ENCODE data around the gene FABP1. TPM values are rescaled to one million over a fixed set of nuclear protein-coding genes. Genes with fewer than 3 reads are reported as not detected.

FABP1 gene
- total RNA-seq, 1 experiment from 2014 or later = not detected

DNA sequence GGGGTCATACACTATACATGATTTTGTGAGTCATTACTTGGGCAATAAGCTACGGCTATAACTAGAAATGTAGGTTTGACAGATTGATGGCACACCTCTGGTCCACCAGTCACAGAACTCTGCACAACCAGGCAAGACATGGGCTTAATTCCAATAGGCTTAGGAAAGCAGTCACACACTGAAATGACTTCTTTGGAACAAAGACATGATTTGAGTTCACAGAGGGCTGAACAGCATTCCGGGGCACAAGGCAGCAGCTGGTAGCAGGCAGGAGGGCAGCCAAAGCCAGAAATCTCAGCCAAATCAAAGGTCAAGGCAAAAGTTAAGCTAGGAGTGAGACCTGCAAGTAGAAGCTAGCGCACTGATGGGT lies 27.4 kb downstream of the FABP1 start:
- no peak overlapping the region for H3K4me3 ChIP-seq (ENCODE audit: low read length)
- no peak for DNase-seq
- TF ChIP-seq, protein P1, sequence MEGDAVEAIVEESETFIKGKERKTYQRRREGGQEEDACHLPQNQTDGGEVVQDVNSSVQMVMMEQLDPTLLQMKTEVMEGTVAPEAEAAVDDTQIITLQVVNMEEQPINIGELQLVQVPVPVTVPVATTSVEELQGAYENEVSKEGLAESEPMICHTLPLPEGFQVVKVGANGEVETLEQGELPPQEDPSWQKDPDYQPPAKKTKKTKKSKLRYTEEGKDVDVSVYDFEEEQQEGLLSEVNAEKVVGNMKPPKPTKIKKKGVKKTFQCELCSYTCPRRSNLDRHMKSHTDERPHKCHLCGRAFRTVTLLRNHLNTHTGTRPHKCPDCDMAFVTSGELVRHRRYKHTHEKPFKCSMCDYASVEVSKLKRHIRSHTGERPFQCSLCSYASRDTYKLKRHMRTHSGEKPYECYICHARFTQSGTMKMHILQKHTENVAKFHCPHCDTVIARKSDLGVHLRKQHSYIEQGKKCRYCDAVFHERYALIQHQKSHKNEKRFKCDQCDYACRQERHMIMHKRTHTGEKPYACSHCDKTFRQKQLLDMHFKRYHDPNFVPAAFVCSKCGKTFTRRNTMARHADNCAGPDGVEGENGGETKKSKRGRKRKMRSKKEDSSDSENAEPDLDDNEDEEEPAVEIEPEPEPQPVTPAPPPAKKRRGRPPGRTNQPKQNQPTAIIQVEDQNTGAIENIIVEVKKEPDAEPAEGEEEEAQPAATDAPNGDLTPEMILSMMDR (conservative IDR thresholded peaks at IDR 0.05; ENCODE audit: low read depth, low read length) = no peak
- TF ChIP-seq EZH2phosphoT487 (IDR thresholded peaks at IDR 0.05; ENCODE audit: borderline replicate concordance, low read length) = no peak
- TF ChIP-seq EZH2 (IDR thresholded peaks at IDR 0.05; ENCODE audit: low read length, unreplicated experiment) = no peak
- H3K9ac ChIP-seq (ENCODE audit: low read length) = no peak overlapping the region
- BruUV-seq (replicated peaks) = no TSS peak
- H3F3A ChIP-seq (ENCODE audit: low read length, unreplicated experiment) = no peaks in the 10 kb centered on the region
- CTCF ChIA-PET = no interaction called here
- no peaks in the 10 kb centered on the region for H4K20me1 ChIP-seq (ENCODE audit: low read length)
- no peak overlapping the region for H2AFZ ChIP-seq (ENCODE audit: low read length)
- no peak overlapping the region for H3K4me2 ChIP-seq (ENCODE audit: low read length)
- intact Hi-C loops (cut with micrococcal nuclease) = no loop called here
- no peaks in the 10 kb centered on the region for H3K36me3 ChIP-seq (ENCODE audit: low read depth, low read length)
- no peaks in the 10 kb centered on the region for H3K9me2 ChIP-seq (replicated peaks; ENCODE audit: low read length)
- peaks cover 71% of the 10 kb centered on the region for H3K27me3 ChIP-seq (ENCODE audit: low read length)
- POLR2A ChIA-PET (ENCODE audit: unreplicated experiment) = no interaction called here
- no peaks in the 10 kb centered on the region for H3K79me2 ChIP-seq (ENCODE audit: low read length)
- no peaks in the 10 kb centered on the region for H3K9me3 ChIP-seq (ENCODE audit: low read length)
- no peak overlapping the region for H3K27ac ChIP-seq (ENCODE audit: low read length)
- no peak for ATAC-seq
- H3K4me1 ChIP-seq (ENCODE audit: insufficient read depth, low read length) = no peaks in the 10 kb centered on the region

DNA sequence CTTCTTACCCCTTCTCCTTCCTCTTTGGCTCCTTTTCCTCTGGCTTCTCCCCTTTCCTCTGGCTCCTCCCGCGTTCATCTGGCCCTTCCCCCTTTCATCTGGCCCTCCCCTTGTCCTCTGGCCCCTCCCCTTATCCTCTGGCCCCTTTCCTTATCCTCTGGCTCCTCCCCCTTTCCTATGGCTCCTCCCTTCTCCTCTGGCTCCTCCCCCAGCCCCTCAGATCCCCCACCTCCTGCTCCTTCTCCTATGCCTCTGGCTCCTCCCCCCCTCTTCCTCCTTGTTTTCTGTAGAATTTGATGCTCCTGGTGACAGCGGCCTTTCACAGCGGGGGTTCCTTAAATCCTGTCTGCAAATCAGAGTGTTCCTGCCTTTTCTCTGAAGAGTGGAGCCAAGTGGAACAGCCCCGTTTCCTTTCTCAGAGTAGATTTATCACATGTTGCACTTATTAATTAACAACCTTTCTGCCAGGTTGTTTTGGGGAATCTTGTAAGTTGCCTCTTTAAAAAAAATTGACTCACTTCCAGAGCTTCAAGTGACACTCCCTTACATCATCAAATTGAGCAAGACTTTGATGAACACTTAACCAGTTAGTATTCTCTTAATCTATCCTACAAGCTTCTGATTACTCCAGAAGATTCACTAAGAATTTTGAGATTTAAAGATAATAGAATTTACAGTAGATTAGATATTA lies 27.9 kb downstream of the FABP1 start:
- H3K9me2 ChIP-seq (replicated peaks; ENCODE audit: low read length) = no peaks in the 10 kb centered on the region
- no peak for TF ChIP-seq EZH2phosphoT487 (IDR thresholded peaks at IDR 0.05; ENCODE audit: borderline replicate concordance, low read length)
- no peak overlapping the region for H3K4me3 ChIP-seq (ENCODE audit: low read length)
- H3K9ac ChIP-seq (ENCODE audit: low read length) = no peak overlapping the region
- H3K27ac ChIP-seq (ENCODE audit: low read length) = no peak overlapping the region
- intact Hi-C loops (cut with micrococcal nuclease) = no loop called here
- no peaks in the 10 kb centered on the region for H3F3A ChIP-seq (ENCODE audit: low read length, unreplicated experiment)
- BruUV-seq (replicated peaks) = no TSS peak
- no peak overlapping the region for H3K4me2 ChIP-seq (ENCODE audit: low read length)
- H3K27me3 ChIP-seq (ENCODE audit: low read length) = peaks cover 75% of the 10 kb centered on the region
- ChIA-PET POLR2A (ENCODE audit: unreplicated experiment) (no interaction called here), CTCF (no interaction called here)
- H3K9me3 ChIP-seq (ENCODE audit: low read length) = no peaks in the 10 kb centered on the region
- no peaks in the 10 kb centered on the region for H3K79me2 ChIP-seq (ENCODE audit: low read length)
- H2AFZ ChIP-seq (ENCODE audit: low read length) = no peak overlapping the region
- no peak for ATAC-seq
- H4K20me1 ChIP-seq (ENCODE audit: low read length) = no peaks in the 10 kb centered on the region
- H3K4me1 ChIP-seq (ENCODE audit: insufficient read depth, low read length) = no peaks in the 10 kb centered on the region
- no peaks in the 10 kb centered on the region for H3K36me3 ChIP-seq (ENCODE audit: low read depth, low read length)
- peak; percentile 26 for DNase-seq

DNA sequence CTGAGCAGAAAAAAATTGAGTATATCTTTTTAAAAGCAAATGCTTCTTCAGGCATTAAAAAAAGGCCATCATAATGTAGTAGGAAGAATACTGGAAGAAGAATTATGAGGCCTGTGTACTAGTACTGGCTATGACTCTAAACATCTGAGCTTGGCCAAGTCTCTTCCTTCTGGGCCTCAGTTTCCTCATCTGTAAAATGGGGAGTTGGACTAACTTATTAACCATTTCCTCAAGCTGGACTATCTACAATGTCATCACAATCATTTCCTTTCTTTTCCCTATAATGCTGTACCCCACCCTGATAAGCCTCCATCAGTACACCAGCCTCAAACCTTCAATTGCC lies 29.3 kb downstream of the FABP1 start:
- Histone ChIP-seq H3K9ac (ENCODE audit: low read length) (no peak overlapping the region), H3K4me3 (ENCODE audit: low read length) (no peak overlapping the region), H3K27ac (ENCODE audit: low read length) (no peak overlapping the region), H3K9me2 (replicated peaks; ENCODE audit: low read length) (no peaks in the 10 kb centered on the region), H3K27me3 (ENCODE audit: low read length) (peaks cover 71% of the 10 kb centered on the region), H2AFZ (ENCODE audit: low read length) (no peak overlapping the region), H3K9me3 (ENCODE audit: low read length) (no peaks in the 10 kb centered on the region), H4K20me1 (ENCODE audit: low read length) (no peaks in the 10 kb centered on the region), H3K79me2 (ENCODE audit: low read length) (no peaks in the 10 kb centered on the region), H3K4me2 (ENCODE audit: low read length) (no peak overlapping the region), H3F3A (ENCODE audit: low read length, unreplicated experiment) (no peaks in the 10 kb centered on the region), H3K36me3 (ENCODE audit: low read depth, low read length) (no peaks in the 10 kb centered on the region), H3K4me1 (ENCODE audit: insufficient read depth, low read length) (no peaks in the 10 kb centered on the region)
- ChIA-PET CTCF (no interaction called here), POLR2A (ENCODE audit: unreplicated experiment) (no interaction called here)
- DNase-seq = no peak
- no TSS peak for BruUV-seq (replicated peaks)
- TF ChIP-seq, protein P1 (conservative IDR thresholded peaks at IDR 0.05; ENCODE audit: low read depth, low read length) = no peak
- no peak for TF ChIP-seq EZH2 (IDR thresholded peaks at IDR 0.05; ENCODE audit: low read length, unreplicated experiment)
- TF ChIP-seq EZH2phosphoT487 (IDR thresholded peaks at IDR 0.05; ENCODE audit: borderline replicate concordance, low read length) = no peak
- intact Hi-C loops (cut with micrococcal nuclease) = no loop called here
- no peak for ATAC-seq
